KMS-11 (cell line): ENCODE results near the gene GLA.

Source experiments
- H2AFZ ChIP-seq: fragments of 200-600 bp; sonication (generic); 2 replicates; pipeline ENCODE4 v1.6.1; 2016; ENCODE audit warnings: antibody characterized with exemption, mixed run types, low read depth
- H3K27ac ChIP-seq: fragments of 200-600 bp; sonication (generic); 2 replicates; pipeline ENCODE4 v1.6.1; 2016; ENCODE audit warnings: mild to moderate bottlenecking, mixed run types
- H3K27me3 ChIP-seq: fragments of 200-600 bp; sonication (generic); 2 replicates; pipeline ENCODE4 v1.6.1; 2017; ENCODE audit warnings: mild to moderate bottlenecking, low read depth, mixed run types, moderate library complexity; ENCODE audit not compliant: insufficient read depth
- H3K36me3 ChIP-seq: fragments of 200-600 bp; sonication (generic); 2 replicates; pipeline ENCODE4 v1.6.1; 2017; ENCODE audit warnings: mild to moderate bottlenecking, mixed run types; ENCODE audit not compliant: insufficient read depth
- H3K4me1 ChIP-seq: fragments of 200-600 bp; sonication (generic); 2 replicates; pipeline ENCODE4 v1.6.1; 2016; ENCODE audit warnings: mild to moderate bottlenecking, low read depth, mixed run types; ENCODE audit not compliant: poor library complexity, severe bottlenecking
- H3K4me2 ChIP-seq: fragments of 200-600 bp; sonication (generic); 2 replicates; pipeline ENCODE4 v1.7.0; 2016; ENCODE audit warnings: mild to moderate bottlenecking, mixed run types
- H3K4me3 ChIP-seq: fragments of 200-600 bp; sonication (generic); IDR thresholded peaks from 2 replicates; pipeline ENCODE4 v1.6.1; 2017; ENCODE audit warnings: low read depth, low read length, mixed read lengths; ENCODE audit not compliant: insufficient read depth
- H3K79me2 ChIP-seq: fragments of 200-600 bp; sonication (generic); 2 replicates; pipeline ENCODE4 v1.6.1; 2016; ENCODE audit warnings: low read depth, mixed run types; ENCODE audit not compliant: insufficient read depth
- H3K9ac ChIP-seq: fragments of 200-600 bp; sonication (generic); 2 replicates; pipeline ENCODE4 v1.6.1; 2016; ENCODE audit warnings: mild to moderate bottlenecking, mixed run types
- H4K20me1 ChIP-seq: fragments of 200-600 bp; sonication (generic); 2 replicates; pipeline ENCODE4 v1.6.1; 2016; ENCODE audit warnings: mild to moderate bottlenecking, mixed run types; ENCODE audit not compliant: insufficient read depth
- CTCF ChIP-seq: fragments of 200-600 bp; sonication (generic); conservative IDR thresholded peaks from 2 replicates; pipeline ENCODE4 v1.6.1; 2017; ENCODE audit warnings: low read depth, mild to moderate bottlenecking, antibody characterized with exemption, low read length, moderate library complexity, mixed read lengths

GLA gene

DNA sequence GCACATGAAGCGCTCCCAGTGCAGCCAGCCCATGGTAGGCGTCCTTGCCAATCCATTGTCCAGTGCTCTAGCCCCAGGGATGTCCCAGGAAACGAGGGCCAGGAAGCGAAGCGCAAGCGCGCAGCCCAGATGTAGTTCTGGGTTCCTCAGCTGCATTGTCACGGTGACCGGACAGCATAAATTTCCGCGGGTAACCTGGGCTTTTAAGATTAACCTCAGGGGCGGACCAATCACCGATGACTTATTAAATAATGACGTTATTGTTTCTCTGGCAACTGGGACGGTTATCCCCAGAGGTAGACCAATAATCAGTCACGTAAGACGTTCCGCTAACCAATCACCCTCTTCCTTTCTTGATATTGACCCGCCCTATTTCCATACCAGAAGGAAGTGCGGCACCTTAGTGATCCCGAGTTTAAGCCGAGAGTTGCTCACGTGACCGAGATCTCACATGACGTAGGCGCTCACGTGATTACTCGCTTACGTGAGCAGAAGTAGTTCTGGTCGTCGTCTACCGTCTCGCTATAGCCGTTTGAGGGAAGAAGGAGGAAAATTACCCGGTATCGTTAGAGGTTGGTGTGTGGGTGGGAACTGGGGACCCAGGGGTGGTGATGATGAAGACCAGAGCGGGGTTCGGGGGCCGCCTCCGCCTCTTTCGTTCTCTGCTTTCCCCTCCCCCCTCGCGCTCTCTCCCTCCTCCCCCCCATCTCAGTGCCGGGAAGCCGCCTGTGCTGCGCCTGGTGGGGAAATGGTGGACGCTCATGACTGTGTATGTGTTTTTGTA lies at the start of gene GLA, which contains the start of gene HNRNPH2:
TSS of gene GLA (minus strand) at position 178 of the 784 bp plus-strand sequence. CDS start at position 156, 22 bp downstream.
TSS of gene HNRNPH2 (plus strand) at position 475 of the 784 bp plus-strand sequence. CDS start 3,767 bp downstream, outside the sequence.
- no peaks in the 10 kb centered on the region for H3K36me3 ChIP-seq
- peak within 1 kb of the TSS; percentile 91 for H3K27ac ChIP-seq
- peak within 1 kb of the TSS; percentile 66 for H2AFZ ChIP-seq
- H3K79me2 ChIP-seq, result peaks cover 58% of the 10 kb centered on the region
- no peak within 1 kb of the TSS for H3K4me3 ChIP-seq
- peak within 1 kb of the TSS; percentile 93 for H3K9ac ChIP-seq
- peaks cover 13% of the 10 kb centered on the region for H3K4me1 ChIP-seq
- H3K27me3 ChIP-seq, result no peaks in the 10 kb centered on the region
- H4K20me1 ChIP-seq, result no peaks in the 10 kb centered on the region
- TF ChIP-seq CTCF, result no peak
- H3K4me2 ChIP-seq, result peak within 1 kb of the TSS; percentile 78

DNA sequence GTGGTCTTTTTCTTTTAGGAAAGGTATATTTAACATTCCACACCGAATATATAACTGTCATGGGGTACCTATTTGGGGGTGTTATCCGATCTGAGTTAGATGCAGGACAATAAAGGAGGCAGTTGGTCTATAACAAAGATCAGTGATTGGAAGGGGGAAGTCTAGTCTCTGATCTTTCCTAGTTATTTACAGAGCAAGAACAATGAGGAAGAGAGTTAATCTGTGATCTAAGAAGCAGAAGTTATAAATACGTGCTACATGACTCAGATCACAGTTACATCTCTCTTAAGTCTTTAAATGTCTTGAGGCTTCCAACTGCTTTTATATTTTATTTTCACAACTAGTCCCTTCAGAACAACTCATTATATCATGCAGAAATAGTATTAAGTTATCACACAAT lies 44.3 kb upstream of the GLA start:
- Histone ChIP-seq H3K79me2 (no peaks in the 10 kb centered on the region), H2AFZ (no peak overlapping the region), H3K27ac (no peak overlapping the region), H3K36me3 (no peaks in the 10 kb centered on the region), H4K20me1 (no peaks in the 10 kb centered on the region), H3K9ac (no peak overlapping the region), H3K4me3 (no peak overlapping the region), H3K27me3 (no peaks in the 10 kb centered on the region), H3K4me2 (no peak overlapping the region), H3K4me1 (no peaks in the 10 kb centered on the region)
- TF ChIP-seq CTCF, result no peak

DNA sequence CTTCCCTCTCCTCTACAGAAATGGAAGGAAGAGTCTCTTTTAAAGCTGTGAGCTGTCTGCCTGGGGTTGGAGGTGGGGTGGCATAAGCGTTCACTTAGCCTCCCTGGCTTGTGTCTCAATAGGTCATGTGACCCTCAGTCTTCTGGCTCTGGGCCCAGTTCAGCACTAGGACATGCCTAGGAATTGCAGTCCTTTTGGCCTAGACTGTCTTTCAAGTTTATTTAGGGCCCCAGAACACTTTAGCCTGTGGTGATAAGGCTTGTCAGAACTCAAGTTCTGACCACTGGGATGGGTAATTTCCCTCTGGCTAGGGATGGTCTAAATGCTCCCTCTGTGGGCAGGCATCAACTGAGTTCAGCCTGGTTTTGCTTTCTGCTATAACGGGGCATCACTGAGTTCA lies 43.2 kb upstream of the GLA start:
- Histone ChIP-seq H3K79me2 (no peaks in the 10 kb centered on the region), H3K4me2 (no peak overlapping the region), H3K27ac (no peak overlapping the region), H3K36me3 (no peaks in the 10 kb centered on the region), H3K27me3 (no peaks in the 10 kb centered on the region), H3K9ac (no peak overlapping the region), H3K4me3 (no peak overlapping the region), H3K4me1 (no peaks in the 10 kb centered on the region), H4K20me1 (no peaks in the 10 kb centered on the region), H2AFZ (no peak overlapping the region)
- TF ChIP-seq CTCF, result no peak

GRCh38 chrX:101450085-101450484 lies 42.4 kb upstream of the GLA start:
- H2AFZ ChIP-seq, result no peak overlapping the region
- H3K4me2 ChIP-seq, result no peak overlapping the region
- H3K27ac ChIP-seq, result no peak overlapping the region
- no peak overlapping the region for H3K9ac ChIP-seq
- H3K27me3 ChIP-seq, result no peaks in the 10 kb centered on the region
- H3K4me1 ChIP-seq, result no peaks in the 10 kb centered on the region
- no peak overlapping the region for H3K4me3 ChIP-seq
- TF ChIP-seq CTCF, result no peak
- no peaks in the 10 kb centered on the region for H3K36me3 ChIP-seq
- H4K20me1 ChIP-seq, result no peaks in the 10 kb centered on the region
- H3K79me2 ChIP-seq, result no peaks in the 10 kb centered on the region
